ENCODE results near the gene WRNIP1. TPM values are rescaled to one million over a fixed set of nuclear protein-coding genes. Genes with fewer than 3 reads are reported as not detected.

Gene WRNIP1
- total RNA-seq, 1 experiment from 2014 or later = 78.8 TPM

DNA sequence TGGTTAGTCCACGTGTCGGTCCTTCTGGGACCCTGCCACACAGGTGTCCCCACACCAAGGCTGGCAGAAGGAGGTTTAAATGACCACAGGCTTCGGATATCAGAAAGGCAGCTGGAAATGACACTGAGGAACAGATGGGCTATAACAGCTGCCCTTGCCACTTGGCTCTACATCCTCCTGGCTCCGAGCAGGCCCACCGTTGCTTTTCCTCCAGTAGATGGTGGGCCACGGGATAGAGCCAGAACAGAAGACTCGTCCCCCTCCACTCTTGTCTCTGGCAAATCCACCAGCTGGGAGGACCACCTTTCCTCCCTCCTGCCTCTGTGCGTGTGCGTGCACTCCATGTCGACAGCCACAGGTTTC is 17.6 kb downstream of the WRNIP1 start:
- Histone ChIP-seq H3K9ac (ENCODE audit: low read length) (no peak overlapping the region), H4K20me1 (ENCODE audit: insufficient read depth) (no peaks in the 10 kb centered on the region), H3K4me3 (replicated peaks in 1 of 2; ENCODE audit: low read depth in 1 of 2, low read length in 2 of 2) (no peak overlapping the region), H3K27me3 (ENCODE audit: insufficient read depth, low read length) (no peaks in the 10 kb centered on the region), H2AFZ (ENCODE audit: low read depth, low read length, poor library complexity, severe bottlenecking) (no peak overlapping the region), H3K9me2 (ENCODE audit: insufficient read depth) (no peaks in the 10 kb centered on the region), H3K4me2 (ENCODE audit: low read length) (no peak overlapping the region), H3K9me3 (ENCODE audit: control insufficient read depth in 1 of 2, insufficient read depth in 1 of 2, low read depth in 1 of 2, low read length in 2 of 2) (no peaks in the 10 kb centered on the region), H3K4me1 (ENCODE audit: control insufficient read depth in 1 of 2, insufficient read depth in 2 of 2, low read length in 2 of 2) (peaks cover 0 to 2% of the 10 kb centered on the region in 2 experiments; a peak in 1 of 4 replicates), H3K79me2 (ENCODE audit: insufficient read depth, low read length) (peaks cover 85% of the 10 kb centered on the region), H3K36me3 (ENCODE audit: control insufficient read depth in 1 of 2, insufficient read depth in 2 of 2, low read length in 2 of 2) (peaks cover 42 to 54% of the 10 kb centered on the region in 2 experiments; a peak in 3 of 4 replicates), H3K27ac (ENCODE audit: low read depth, low read length) (no peak overlapping the region)
- ATAC-seq = no peak
- ChIA-PET RAD21 (ENCODE audit: low non-redundant PET in 1 of 2, low total read pairs in 2 of 2, uncharacterized antibody in 2 of 2, unreplicated experiment in 2 of 2) (no interaction called here), CTCF (interaction anchor here (0.9 to 1.6 kb wide), 2 partner anchors 9 to 149 kb away, joined by 3 read pairs; no protein-coding TSS in a partner anchor), POLR2A (interaction anchor here (1.1 kb wide), 1 partner anchor 11 kb away, joined by 4 read pairs; no protein-coding TSS in a partner anchor)
- DNase-seq (ENCODE audit: low read depth, low spot score) = no peak
- intact Hi-C loops (cut with micrococcal nuclease) = no loop called here
- BruUV-seq (replicated peaks) = no TSS peak
- no peak for TF ChIP-seq TCF7L2 (IDR thresholded peaks at IDR 0.05; ENCODE audit: borderline replicate concordance, extremely low read depth, insufficient read depth, insufficient read length)
- no peak for TF ChIP-seq CEBPB (IDR thresholded peaks at IDR 0.05; ENCODE audit: low read depth)
- TF ChIP-seq YY1 (IDR thresholded peaks at IDR 0.05; ENCODE audit: extremely low read depth, insufficient replicate concordance, low read depth, low read length) = no peak
- TF ChIP-seq SRF (IDR thresholded peaks at IDR 0.05; ENCODE audit: low read depth) = no peak
- TF ChIP-seq EZH2 (IDR thresholded peaks at IDR 0.05) = no peak
- no peak for TF ChIP-seq ZNF274 (IDR thresholded peaks at IDR 0.05; ENCODE audit: low read depth, low read length)
- TF ChIP-seq JUND (IDR thresholded peaks at IDR 0.05) = no peak
- TF ChIP-seq, protein P1, sequence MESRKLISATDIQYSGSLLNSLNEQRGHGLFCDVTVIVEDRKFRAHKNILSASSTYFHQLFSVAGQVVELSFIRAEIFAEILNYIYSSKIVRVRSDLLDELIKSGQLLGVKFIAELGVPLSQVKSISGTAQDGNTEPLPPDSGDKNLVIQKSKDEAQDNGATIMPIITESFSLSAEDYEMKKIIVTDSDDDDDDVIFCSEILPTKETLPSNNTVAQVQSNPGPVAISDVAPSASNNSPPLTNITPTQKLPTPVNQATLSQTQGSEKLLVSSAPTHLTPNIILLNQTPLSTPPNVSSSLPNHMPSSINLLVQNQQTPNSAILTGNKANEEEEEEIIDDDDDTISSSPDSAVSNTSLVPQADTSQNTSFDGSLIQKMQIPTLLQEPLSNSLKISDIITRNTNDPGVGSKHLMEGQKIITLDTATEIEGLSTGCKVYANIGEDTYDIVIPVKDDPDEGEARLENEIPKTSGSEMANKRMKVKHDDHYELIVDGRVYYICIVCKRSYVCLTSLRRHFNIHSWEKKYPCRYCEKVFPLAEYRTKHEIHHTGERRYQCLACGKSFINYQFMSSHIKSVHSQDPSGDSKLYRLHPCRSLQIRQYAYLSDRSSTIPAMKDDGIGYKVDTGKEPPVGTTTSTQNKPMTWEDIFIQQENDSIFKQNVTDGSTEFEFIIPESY (IDR thresholded peaks at IDR 0.05; ENCODE audit: extremely low read depth, insufficient replicate concordance, low read length) = no peak
- TF ChIP-seq RAD21 (IDR thresholded peaks at IDR 0.05; ENCODE audit: low read depth) = no peak
- TF ChIP-seq POLR2A (IDR thresholded peaks at IDR 0.05; ENCODE audit: borderline replicate concordance, extremely low read depth, insufficient read depth, insufficient read length) = no peak
- no peak for TF ChIP-seq CTCF (IDR thresholded peaks at IDR 0.05 in 2 of 3, conservative IDR thresholded peaks at IDR 0.05 in 1 of 3; ENCODE audit: borderline replicate concordance in 1 of 3, insufficient read depth in 1 of 3, low read depth in 2 of 3, low read length in 2 of 3)
- no peak for TF ChIP-seq FOSL1 (IDR thresholded peaks at IDR 0.05; ENCODE audit: low read depth)
- TF ChIP-seq POLR2AphosphoS5 (IDR thresholded peaks at IDR 0.05; ENCODE audit: low read depth, low read length) = no peak

Measured in HCT116 (cell line).